HG02610 (cell line): ENCODE data around the gene SESN1.
"Not testable (repeated sequence)": the region's sequence is repeated elsewhere in the genome, so short reads cannot be mapped to it uniquely, and the experiment has no call there.

Experiments
- ATAC-seq: cut with Tn5 transposase; IDR thresholded peaks from one replicate; pipeline ENCODE4 v1.9.1; 2021; ENCODE audit warnings: mild to moderate bottlenecking, moderate library complexity; ENCODE audit not compliant: unreplicated experiment

Gene SESN1

DNA sequence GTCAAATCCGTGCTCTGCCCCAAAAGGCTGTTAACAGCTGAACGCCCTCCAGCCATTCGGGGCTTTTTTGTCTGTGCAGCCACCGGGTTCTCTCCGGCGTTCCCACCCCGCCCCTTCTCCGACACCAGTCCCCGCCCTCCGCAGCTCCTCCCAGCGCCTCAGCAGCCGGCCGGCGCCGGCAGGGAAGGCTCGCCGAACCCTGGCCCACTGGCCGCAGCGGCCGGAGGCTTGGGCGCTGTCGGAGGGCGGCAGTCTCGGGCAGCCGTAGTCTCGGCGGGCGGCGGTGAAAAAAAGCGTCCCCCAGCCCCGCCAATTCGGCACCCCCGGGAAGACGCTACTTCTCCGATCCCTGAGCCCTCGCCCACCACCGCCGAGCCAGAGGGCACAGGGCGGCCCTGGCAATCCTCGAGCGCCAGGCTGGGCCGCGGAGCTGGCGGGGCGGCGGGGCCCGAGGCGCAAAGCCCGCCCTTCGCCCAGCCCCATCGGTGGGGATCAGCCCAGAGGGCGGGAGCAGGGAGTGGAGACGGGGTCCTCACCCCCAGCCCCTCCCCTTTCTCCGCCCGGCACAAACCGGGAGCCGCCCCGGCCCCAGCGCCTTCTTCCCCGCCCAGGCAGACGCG is at the start of gene SESN1:
Gene SESN1 (minus strand): TSS at position 431 of the 620 bp plus-strand sequence. CDS start 773 bp downstream, outside the sequence.
- peak; percentile 71 for ATAC-seq

DNA sequence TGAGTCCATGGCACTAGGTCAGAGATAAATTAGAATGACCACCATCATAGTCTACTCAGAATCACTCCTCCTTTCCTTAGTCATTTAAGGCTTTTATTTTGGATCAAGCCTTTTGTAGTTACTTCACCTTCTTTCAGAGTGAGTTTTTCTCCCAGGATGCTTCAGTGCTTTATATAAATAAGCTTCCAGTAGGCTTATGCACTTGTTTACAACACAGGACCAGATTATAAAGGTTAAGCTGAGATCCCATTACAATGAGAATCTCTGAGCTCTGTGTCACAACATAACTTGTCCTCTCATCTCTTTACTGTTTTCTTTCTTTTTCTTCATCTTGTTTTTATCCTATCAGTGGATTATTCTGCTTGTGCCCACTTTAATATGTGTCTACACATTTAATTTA is 48.5 kb upstream of the SESN1 start:
- ATAC-seq: no peak

- not testable (repeated sequence) for ATAC-seq
Observed at GRCh38 chr6:109142067-109142466, 47.4 kb upstream of the SESN1 start.

GRCh38 chr6:109139109-109139508 is 44.5 kb upstream of the SESN1 start:
- no peak for ATAC-seq

GRCh38 chr6:109136530-109136929 is 41.9 kb upstream of the SESN1 start:
- ATAC-seq: not testable (repeated sequence)

DNA sequence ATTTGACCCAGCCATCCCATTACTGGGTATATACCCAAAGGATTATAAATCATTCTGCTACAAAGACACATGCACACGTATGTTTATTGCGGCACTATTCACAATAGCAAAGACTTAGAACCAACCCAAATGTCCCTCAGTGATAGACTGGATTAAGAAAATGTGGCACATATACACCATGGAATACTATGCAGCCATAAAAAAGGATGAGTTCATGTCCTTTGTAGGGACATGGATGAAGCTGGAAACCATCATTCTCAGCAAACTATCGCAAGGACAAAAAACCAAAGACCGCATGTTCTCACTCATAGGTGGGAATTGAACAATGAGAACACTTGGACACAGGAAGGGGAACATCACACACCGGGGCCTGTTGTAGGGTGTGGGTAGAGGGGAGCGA is 41.4 kb upstream of the SESN1 start:
- ATAC-seq: not testable (repeated sequence)

GRCh38 chr6:109135600-109135999 is 41.0 kb upstream of the SESN1 start:
- not testable (repeated sequence) for ATAC-seq

DNA sequence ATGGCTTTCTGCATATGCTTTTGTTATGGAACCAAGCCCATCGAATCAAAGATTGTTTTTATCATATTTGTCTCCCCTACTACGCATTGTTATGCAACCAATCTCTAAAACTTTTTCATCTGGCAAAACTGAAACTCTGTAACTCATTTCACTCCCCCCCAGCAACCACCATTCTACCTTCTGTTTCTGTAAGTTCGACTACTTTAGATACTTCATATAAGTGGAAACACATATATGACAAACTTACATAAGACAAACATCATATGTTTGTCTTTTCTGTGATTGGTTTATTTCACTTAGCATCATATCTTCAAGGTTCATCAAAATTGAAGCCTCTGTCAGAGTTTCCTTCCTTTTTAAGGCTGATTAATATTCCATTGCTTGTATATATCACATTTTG is 35.4 kb upstream of the SESN1 start:
- ATAC-seq: no peak

- ATAC-seq: no peak
Observed at GRCh38 chr6:109125504-109125903, 30.9 kb upstream of the SESN1 start.

DNA sequence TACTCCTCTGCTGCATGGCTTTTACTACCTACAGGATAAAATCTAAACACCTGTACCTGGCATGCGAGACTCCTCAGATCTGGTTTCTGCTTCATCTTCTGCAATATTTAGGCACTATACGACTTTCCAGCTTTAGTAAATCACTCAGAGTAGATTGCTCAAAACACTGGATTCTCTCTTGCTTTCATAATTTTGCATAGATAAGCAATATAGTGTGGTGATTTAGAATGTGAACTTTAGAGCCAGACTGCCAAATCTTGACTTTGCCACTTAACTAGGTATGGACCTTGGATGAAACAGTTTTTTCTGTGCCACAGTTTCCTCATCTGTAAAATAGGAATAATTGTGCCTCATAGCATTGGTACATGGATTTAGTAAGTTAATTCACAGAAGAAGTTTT is 29.6 kb upstream of the SESN1 start:
- no peak for ATAC-seq

GRCh38 chr6:109121411-109121810 is 26.8 kb upstream of the SESN1 start:
- no peak for ATAC-seq

DNA sequence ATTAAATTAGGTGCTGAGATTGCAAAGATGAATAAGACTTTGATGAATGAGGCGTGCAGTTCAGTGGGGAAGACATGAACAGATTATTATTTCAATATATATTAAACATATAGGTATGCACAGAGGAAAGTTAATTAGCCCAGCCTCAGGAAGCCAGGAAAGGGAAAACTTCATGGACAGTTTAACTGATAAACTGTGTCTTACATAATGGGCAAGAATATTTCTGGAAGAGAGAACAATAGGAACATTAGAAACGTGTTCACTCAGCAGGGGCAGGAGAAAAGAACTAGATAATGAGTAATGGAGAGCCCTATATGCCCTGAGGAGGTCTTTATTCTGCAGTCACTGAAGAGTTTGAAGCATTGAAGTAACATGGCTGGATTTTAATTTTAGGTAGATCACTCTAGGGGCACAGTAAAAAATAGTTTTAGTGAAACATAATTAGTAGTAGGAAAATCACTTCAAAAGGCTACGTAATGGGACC is 24.3 kb upstream of the SESN1 start:
- ATAC-seq: no peak

GRCh38 chr6:109118337-109118736 is 23.7 kb upstream of the SESN1 start:
- ATAC-seq: no peak

DNA sequence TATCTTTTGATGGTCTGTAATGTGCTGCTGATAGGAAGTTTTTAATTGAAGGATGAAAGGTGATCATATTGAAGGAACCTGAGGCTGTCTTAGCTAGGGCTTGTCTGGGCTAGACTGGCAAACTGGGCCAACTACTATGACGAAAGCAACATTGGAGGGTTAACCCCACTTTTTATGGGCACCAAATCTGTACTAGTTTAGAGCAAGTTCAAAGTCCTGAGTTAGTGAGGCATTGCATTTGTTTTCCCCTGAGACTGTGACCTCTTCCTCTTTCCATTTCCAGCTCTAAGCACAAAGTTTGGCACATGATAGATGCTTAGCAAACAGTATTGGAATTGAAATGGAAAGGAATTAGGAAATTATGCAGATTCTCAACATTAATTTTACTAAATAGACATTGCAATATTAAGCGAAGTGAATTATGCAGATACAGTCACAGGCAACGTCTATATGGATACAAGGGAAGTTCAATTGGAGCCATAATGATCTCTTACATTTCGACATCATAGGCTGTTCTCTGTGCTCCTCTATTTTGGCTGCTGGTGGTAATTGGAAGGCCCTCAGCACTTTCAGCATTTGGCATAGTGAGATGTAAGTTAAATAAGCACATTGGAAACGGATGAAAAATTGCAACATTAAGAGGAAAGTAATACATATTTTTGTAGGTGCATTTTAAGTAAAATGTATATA is 22.8 kb upstream of the SESN1 start:
- peak; percentile 75 for ATAC-seq

DNA sequence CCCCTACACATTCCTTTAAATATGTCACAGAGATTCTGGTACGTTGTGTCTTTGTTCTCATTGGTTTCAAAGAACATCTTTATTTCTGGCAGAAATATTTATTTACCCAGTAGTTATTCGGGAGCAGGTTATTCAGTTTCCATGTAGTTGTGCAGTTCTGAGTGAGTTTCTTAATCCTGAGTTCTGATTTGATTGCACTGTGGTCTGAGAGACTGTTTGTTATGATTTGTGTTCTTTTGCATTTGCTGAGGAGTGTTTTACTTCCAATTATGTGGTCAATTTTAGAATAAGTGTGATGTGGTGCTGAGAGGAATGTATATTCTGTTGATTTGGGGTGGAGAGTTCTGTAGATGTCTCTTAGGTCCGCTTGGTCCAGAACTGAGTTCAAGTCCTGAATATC is 18.0 kb upstream of the SESN1 start:
- not testable (repeated sequence) for ATAC-seq

- not testable (repeated sequence) for ATAC-seq
Observed at GRCh38 chr6:109109663-109110062, 15.0 kb upstream of the SESN1 start.

- no peak for ATAC-seq
Observed at GRCh38 chr6:109105681-109106080, 11.0 kb upstream of the SESN1 start.

GRCh38 chr6:109104512-109104911 is 9.9 kb upstream of the SESN1 start:
- no peak for ATAC-seq

GRCh38 chr6:109103942-109104341 is 9.3 kb upstream of the SESN1 start:
- no peak for ATAC-seq

DNA sequence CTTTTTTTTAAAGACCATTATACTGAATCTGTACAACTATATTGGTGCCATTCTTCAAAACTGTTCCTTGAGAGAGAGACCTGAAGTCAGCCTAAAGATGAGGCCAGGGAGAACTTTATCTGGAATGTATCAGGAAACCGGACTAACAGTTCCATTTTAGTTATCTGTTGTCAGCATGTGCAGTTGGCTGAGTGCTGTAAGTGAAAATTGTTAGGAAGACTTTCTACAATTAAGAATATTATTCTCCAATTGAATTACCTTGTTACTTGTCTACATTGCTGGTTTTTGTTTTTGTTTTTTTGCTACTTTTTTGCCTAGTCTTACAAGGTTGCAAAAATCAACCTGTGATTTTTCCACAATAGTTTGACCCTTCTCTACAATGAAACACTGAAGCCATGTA is 8.1 kb upstream of the SESN1 start:
- ATAC-seq: no peak

DNA sequence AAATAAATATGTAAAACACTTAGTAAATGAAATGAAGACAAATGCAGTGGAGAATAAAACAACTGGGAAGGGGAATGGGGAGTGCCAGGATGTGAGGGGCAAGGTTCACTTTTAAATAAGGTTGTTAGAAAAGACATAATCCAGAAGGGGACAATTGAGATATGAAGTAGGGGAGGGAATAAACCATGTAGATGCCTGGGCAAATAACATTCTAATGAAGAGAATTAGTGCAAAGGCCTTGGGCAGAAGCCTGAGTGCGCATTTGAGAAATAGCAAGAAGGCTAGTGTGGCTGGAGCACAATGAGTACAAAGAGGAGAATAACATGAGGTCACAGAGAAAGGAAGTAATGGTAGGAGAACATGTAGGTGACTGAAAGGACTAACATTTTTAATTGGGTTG is 3.0 kb upstream of the SESN1 start:
- ATAC-seq: no peak

GRCh38 chr6:109096208-109096607 is 1.6 kb upstream of the SESN1 start:
- ATAC-seq: no peak

DNA sequence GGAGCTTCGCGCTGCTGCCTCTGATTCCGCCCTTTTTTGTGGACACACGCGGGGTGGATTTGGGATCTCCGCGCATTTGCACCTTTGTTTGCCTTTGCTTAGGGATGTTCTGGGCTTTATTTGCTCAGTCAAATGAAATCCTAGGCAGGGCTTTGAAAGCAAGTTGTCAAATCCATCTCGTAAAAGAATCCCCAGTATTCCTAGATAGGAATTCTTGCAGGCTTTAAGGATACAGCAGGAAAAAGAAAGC is 1.1 kb upstream of the SESN1 start:
- no peak for ATAC-seq
